ENCODE results near the gene TUBB4A. TPM values are rescaled to one million over a fixed set of nuclear protein-coding genes. Genes with fewer than 3 reads are reported as not detected.

The TUBB4A gene
- total RNA-seq, 1 donor from 2014 or later, result 0.26 TPM

Other genes starting within 250 kb of the TUBB4A start
- 6.0 and 7.6 TPM in 2 replicates for gene MLLT1, start 222.3 kb downstream of the TUBB4A start, total RNA-seq
- not detected in 2 replicates for gene ACER1, start 168.7 kb downstream of the TUBB4A start, total RNA-seq
- gene CLPP, start 140.8 kb downstream of the TUBB4A start, total RNA-seq, result 66.8 and 68.6 TPM in 2 replicates
- 15.8 and 26.6 TPM in 2 replicates for gene ALKBH7, start 129.5 kb downstream of the TUBB4A start, total RNA-seq
- 0.73 and 1.3 TPM in 2 replicates for gene PSPN, start 126.4 kb downstream of the TUBB4A start, total RNA-seq
- gene GTF2F1, start 109.1 kb downstream of the TUBB4A start, total RNA-seq, result 56.8 and 65.9 TPM in 2 replicates
- 152 and 168 TPM in 2 replicates for gene KHSRP, start 77.5 kb downstream of the TUBB4A start, total RNA-seq
- gene SLC25A41, start 68.5 kb downstream of the TUBB4A start, total RNA-seq, result 0.07 TPM in 1 of 2 replicates, not detected in the other
- 24.1 and 32.5 TPM in 2 replicates for gene SLC25A23, start 42.5 kb downstream of the TUBB4A start, total RNA-seq
- 0.11 and 0.13 TPM in 2 replicates for gene CRB3, start 38.0 kb downstream of the TUBB4A start, total RNA-seq
- not detected in 2 replicates for gene DENND1C, start 20.5 kb downstream of the TUBB4A start, total RNA-seq
- gene TNFSF9, start 28.7 kb upstream of the TUBB4A start, total RNA-seq, result 0.40 and 0.53 TPM in 2 replicates
- gene CD70, start 88.8 kb upstream of the TUBB4A start, total RNA-seq, result not detected in 2 replicates
- not detected in 2 replicates for gene TNFSF14, start 167.9 kb upstream of the TUBB4A start, total RNA-seq
- under 0.01 and 0.28 TPM in 2 replicates for gene C3, start 218.3 kb upstream of the TUBB4A start, total RNA-seq
- gene GPR108, start 235.3 kb upstream of the TUBB4A start, total RNA-seq, result 44.4 and 49.9 TPM in 2 replicates
- 50.5 and 52.7 TPM in 2 replicates for gene TRIP10, start 237.4 kb upstream of the TUBB4A start, total RNA-seq

Measured in pulmonary artery endothelial cell (primary cell).